Measurements from ENCODE around the gene SND1. TPM values are rescaled to one million over a fixed set of nuclear protein-coding genes. Genes with fewer than 3 reads are reported as not detected.

The SND1 gene
- total and polyA plus RNA-seq, 7 experiments from 2014 or later, result 68.6 to 253 (median 137) TPM

DNA sequence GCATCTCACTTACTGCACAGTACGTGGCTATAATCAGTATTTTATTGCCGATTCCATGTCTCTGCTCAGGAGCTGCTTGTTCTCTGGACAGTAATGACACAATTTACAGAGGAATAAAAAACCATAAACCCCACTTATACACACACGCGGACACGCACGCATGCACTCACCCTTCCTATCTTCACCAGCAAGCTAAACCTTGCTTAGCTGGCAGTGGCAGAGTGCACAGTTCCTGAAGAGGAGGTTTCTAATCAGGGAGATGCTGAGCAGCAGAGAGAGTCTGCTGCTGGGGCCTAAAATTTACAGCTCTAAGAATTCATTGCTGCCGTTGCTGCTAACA is 66.3 kb downstream of the SND1 start:
- H3K4me1 Mint-ChIP-seq, result peaks cover 6 to 28% (median 19%) of the 10 kb centered on the region in 7 donors
- Histone ChIP-seq H3K4me1 (ENCODE audit: control insufficient read depth in 2 of 2, insufficient read depth in 2 of 2, low read length in 2 of 2) (no peaks in the 10 kb centered on the region), H3K9me3 (ENCODE audit: control insufficient read depth in 2 of 3, low read length in 3 of 3) (no peaks in the 10 kb centered on the region), H3K27ac (ENCODE audit: low read depth, low read length) (no peak overlapping the region), H3K27me3 (ENCODE audit: control insufficient read depth in 2 of 2, insufficient read depth in 2 of 2, low read length in 2 of 2) (no peaks in the 10 kb centered on the region), H3K4me3 (ENCODE audit: low read length) (no peak overlapping the region), H3K36me3 (ENCODE audit: control insufficient read depth in 2 of 3, insufficient read depth in 3 of 3, low read length in 3 of 3) (peaks cover 0 to 39% (median 8%) of the 10 kb centered on the region in 3 experiments)
- peak overlapping the region in 1 of 9 donors; percentile 8 for H3K27ac Mint-ChIP-seq
- no peaks in the 10 kb centered on the region for H3K9me3 Mint-ChIP-seq
- no peak overlapping the region for H3K4me3 Mint-ChIP-seq
- ChIA-PET CTCF (interaction anchor here (0.6 to 2.3 kb wide), 3 partner anchors 9 to 72 kb away, joined by 4 to 11 read pairs (median 4); no protein-coding TSS in a partner anchor), POLR2A (no interaction called here)
- DNase-seq (no peak), ATAC-seq (no peak)
- intact Hi-C loops (cut with micrococcal nuclease), result loop anchor here in 1 of 2 donors (2.0 kb wide), 1 partner anchor 18 kb away; no protein-coding TSS in a partner anchor
- H3K36me3 Mint-ChIP-seq, result peaks cover 13 to 82% (median 48%) of the 10 kb centered on the region in 5 donors
- H3K27me3 Mint-ChIP-seq, result no peaks in the 10 kb centered on the region

DNA sequence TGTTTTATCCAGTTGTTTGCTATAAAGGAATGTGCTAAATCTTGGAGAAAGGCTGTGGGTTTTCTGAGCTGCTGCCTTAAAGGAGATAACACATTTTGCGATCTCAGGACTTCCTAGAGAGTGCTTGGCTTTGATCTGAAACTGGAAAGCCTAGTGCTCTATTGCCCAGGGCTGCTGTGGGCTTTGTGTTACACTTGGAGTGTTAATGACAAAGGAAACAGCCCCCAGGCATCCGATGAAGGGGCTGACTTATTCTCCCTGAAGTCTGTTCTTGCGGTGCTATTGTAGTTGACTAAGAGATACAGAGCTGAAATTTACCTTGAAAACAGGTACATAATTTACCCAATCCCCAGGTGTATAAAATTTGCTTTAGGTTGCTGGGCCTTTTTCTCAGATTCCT is 74.5 kb downstream of the SND1 start:
- Histone ChIP-seq H3K36me3 (ENCODE audit: control insufficient read depth in 2 of 3, insufficient read depth in 3 of 3, low read length in 3 of 3) (peaks cover 0 to 65% (median 9%) of the 10 kb centered on the region in 3 experiments), H3K27me3 (ENCODE audit: control insufficient read depth in 2 of 2, insufficient read depth in 2 of 2, low read length in 2 of 2) (no peaks in the 10 kb centered on the region), H3K4me3 (ENCODE audit: low read length) (no peak overlapping the region), H3K27ac (ENCODE audit: low read depth, low read length) (no peak overlapping the region), H3K9me3 (ENCODE audit: control insufficient read depth in 2 of 3, low read length in 3 of 3) (no peaks in the 10 kb centered on the region), H3K4me1 (ENCODE audit: control insufficient read depth in 2 of 2, insufficient read depth in 2 of 2, low read length in 2 of 2) (no peaks in the 10 kb centered on the region)
- ChIA-PET POLR2A (no interaction called here), CTCF (interaction anchor here (1.7 kb wide), 1 partner anchor 483 kb away, joined by 6 read pairs; no protein-coding TSS in a partner anchor)
- Mint-ChIP-seq H3K4me3 (no peak overlapping the region), H3K36me3 (peaks cover 24 to 82% (median 54%) of the 10 kb centered on the region in 5 donors), H3K27me3 (no peaks in the 10 kb centered on the region), H3K9me3 (no peaks in the 10 kb centered on the region), H3K4me1 (peaks cover 0 to 15% (median 3%) of the 10 kb centered on the region in 7 donors), H3K27ac (no peak overlapping the region)
- intact Hi-C loops (cut with micrococcal nuclease), result no loop called here
- DNase-seq (no peak), ATAC-seq (no peak)

- Histone ChIP-seq H3K36me3 (ENCODE audit: control insufficient read depth in 2 of 3, insufficient read depth in 3 of 3, low read length in 3 of 3) (peaks cover 0 to 53% (median 5%) of the 10 kb centered on the region in 3 experiments), H3K4me3 (ENCODE audit: low read length) (no peak overlapping the region), H3K27me3 (ENCODE audit: control insufficient read depth in 2 of 2, insufficient read depth in 2 of 2, low read length in 2 of 2) (no peaks in the 10 kb centered on the region), H3K9me3 (ENCODE audit: control insufficient read depth in 2 of 3, low read length in 3 of 3) (no peaks in the 10 kb centered on the region), H3K4me1 (ENCODE audit: control insufficient read depth in 2 of 2, insufficient read depth in 2 of 2, low read length in 2 of 2) (no peaks in the 10 kb centered on the region), H3K27ac (ENCODE audit: low read depth, low read length) (no peak overlapping the region)
- POLR2A ChIA-PET, result interaction anchor here (0.6 kb wide), 1 partner anchor 318 kb away, joined by 5 read pairs; no protein-coding TSS in a partner anchor
- intact Hi-C loops (cut with micrococcal nuclease), result no loop called here
- ATAC-seq (no peak), DNase-seq (no peak)
- Mint-ChIP-seq H3K9me3 (no peaks in the 10 kb centered on the region), H3K27me3 (no peaks in the 10 kb centered on the region), H3K36me3 (peaks cover 12 to 76% (median 54%) of the 10 kb centered on the region in 5 donors), H3K27ac (no peak overlapping the region), H3K4me3 (no peak overlapping the region), H3K4me1 (peaks cover 0 to 20% (median 6%) of the 10 kb centered on the region in 7 donors)
- CTCF ChIA-PET, result no interaction called here
Observed at GRCh38 chr7:127730658-127731276, 78.8 kb downstream of the SND1 start.

DNA sequence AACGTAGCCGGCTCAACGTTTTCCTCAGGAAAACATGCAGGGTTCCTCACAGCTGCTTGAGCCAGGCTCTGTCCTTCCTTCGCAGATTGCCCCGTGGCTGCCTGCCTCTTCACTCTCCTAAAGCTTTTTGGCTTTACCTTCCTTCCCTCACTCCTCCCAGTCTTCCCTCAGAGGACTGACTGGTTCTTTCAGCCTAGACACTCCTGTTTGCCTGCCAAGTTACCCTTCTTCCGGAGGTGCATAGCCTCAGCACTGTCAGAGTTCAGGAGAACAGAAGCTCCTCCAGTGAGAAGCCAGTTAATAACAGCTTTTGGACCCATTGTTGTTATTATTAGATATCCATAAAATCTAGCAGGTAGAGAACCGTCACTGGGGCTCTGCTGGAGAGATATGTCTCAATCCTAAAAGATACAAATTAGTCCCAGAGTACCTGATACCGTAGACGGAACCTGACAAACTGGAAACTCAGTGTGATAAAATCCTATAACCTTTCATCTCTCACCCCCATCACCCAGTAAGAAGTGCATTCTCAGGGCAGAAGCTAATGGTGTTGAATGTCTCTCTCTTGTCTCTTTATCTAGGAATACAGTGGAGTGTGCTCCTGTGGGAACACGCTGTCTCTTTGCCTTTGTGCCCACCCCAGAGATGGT is 79.6 kb downstream of the SND1 start:
- H3K4me1 ChIP-seq (ENCODE audit: control insufficient read depth in 2 of 2, insufficient read depth in 2 of 2, low read length in 2 of 2), result no peaks in the 10 kb centered on the region

GRCh38 chr7:127732306-127732705 is 80.3 kb downstream of the SND1 start:
- Histone ChIP-seq H3K4me1 (ENCODE audit: control insufficient read depth in 2 of 2, insufficient read depth in 2 of 2, low read length in 2 of 2) (no peaks in the 10 kb centered on the region), H3K4me3 (ENCODE audit: low read length) (no peak overlapping the region), H3K9me3 (ENCODE audit: control insufficient read depth in 2 of 3, low read length in 3 of 3) (no peaks in the 10 kb centered on the region), H3K27me3 (ENCODE audit: control insufficient read depth in 2 of 2, insufficient read depth in 2 of 2, low read length in 2 of 2) (no peaks in the 10 kb centered on the region), H3K36me3 (ENCODE audit: control insufficient read depth in 2 of 3, insufficient read depth in 3 of 3, low read length in 3 of 3) (peaks cover 0 to 51% (median 5%) of the 10 kb centered on the region in 3 experiments), H3K27ac (ENCODE audit: low read depth, low read length) (no peak overlapping the region)
- no peaks in the 10 kb centered on the region for H3K9me3 Mint-ChIP-seq
- H3K4me3 Mint-ChIP-seq, result no peak overlapping the region
- DNase-seq (no peak), ATAC-seq (no peak)
- peaks cover 13 to 77% (median 60%) of the 10 kb centered on the region in 5 donors for H3K36me3 Mint-ChIP-seq
- POLR2A ChIA-PET, result no interaction called here
- intact Hi-C loops (cut with micrococcal nuclease), result no loop called here
- peaks cover 0 to 20% (median 6%) of the 10 kb centered on the region in 7 donors for H3K4me1 Mint-ChIP-seq
- no peaks in the 10 kb centered on the region for H3K27me3 Mint-ChIP-seq
- CTCF ChIA-PET, result interaction anchor here (1.4 kb wide), 1 partner anchor 477 kb away, joined by 3 read pairs; no protein-coding TSS in a partner anchor
- no peak overlapping the region for H3K27ac Mint-ChIP-seq

More for the DNA sequence above, 79.6 kb downstream of the SND1 start:
- no peak overlapping the region for H3K4me3 ChIP-seq (ENCODE audit: low read length)
- H3K9me3 ChIP-seq (ENCODE audit: control insufficient read depth in 2 of 3, low read length in 3 of 3), result no peaks in the 10 kb centered on the region
- Mint-ChIP-seq H3K4me3 (no peak overlapping the region), H3K27ac (no peak overlapping the region), H3K36me3 (peaks cover 13 to 77% (median 56%) of the 10 kb centered on the region in 5 donors), H3K27me3 (no peaks in the 10 kb centered on the region), H3K9me3 (no peaks in the 10 kb centered on the region), H3K4me1 (peaks cover 0 to 20% (median 6%) of the 10 kb centered on the region in 7 donors)
- POLR2A ChIA-PET, result interaction anchor here (0.6 kb wide), 1 partner anchor 317 kb away, joined by 5 read pairs; no protein-coding TSS in a partner anchor
- intact Hi-C loops (cut with micrococcal nuclease), result no loop called here
- CTCF ChIA-PET, result no interaction called here
- H3K27ac ChIP-seq (ENCODE audit: low read depth, low read length), result no peak overlapping the region
- DNase-seq, result no peak
- H3K27me3 ChIP-seq (ENCODE audit: control insufficient read depth in 2 of 2, insufficient read depth in 2 of 2, low read length in 2 of 2), result no peaks in the 10 kb centered on the region
- no peak for ATAC-seq
- H3K36me3 ChIP-seq (ENCODE audit: control insufficient read depth in 2 of 3, insufficient read depth in 3 of 3, low read length in 3 of 3), result peaks cover 0 to 48% (median 5%) of the 10 kb centered on the region in 3 experiments

DNA sequence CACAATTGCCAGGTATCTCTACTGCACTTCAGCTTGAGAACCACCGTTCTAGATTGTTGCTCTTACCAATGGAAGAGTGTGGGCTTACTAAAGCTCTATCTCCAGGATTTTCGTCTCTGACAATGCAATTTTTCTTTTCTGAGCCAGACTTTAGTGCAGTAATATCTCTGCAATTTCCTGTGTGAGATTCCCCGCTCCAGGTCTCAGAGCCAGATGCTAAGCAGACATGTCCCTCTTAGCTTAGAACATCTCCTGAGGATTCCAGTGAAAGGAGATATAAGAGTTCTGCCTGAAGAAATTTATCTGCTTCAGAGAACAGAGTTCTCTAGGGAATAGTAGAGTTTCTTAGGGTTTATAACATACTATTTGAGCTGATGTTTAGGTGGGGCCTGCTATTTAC is 82.0 kb downstream of the SND1 start:
- intact Hi-C loops (cut with micrococcal nuclease), result no loop called here
- Mint-ChIP-seq H3K27ac (no peak overlapping the region), H3K27me3 (no peaks in the 10 kb centered on the region), H3K4me3 (no peak overlapping the region), H3K9me3 (no peaks in the 10 kb centered on the region), H3K36me3 (peaks cover 16 to 64% (median 43%) of the 10 kb centered on the region in 5 donors), H3K4me1 (peaks cover 6 to 15% (median 7%) of the 10 kb centered on the region in 7 donors)
- no peak overlapping the region for H3K4me3 ChIP-seq (ENCODE audit: low read length)
- ChIA-PET POLR2A (no interaction called here), CTCF (no interaction called here)
- DNase-seq, result no peak
- H3K27ac ChIP-seq (ENCODE audit: low read depth, low read length), result no peak overlapping the region
- peaks cover 0 to 47% (median 5%) of the 10 kb centered on the region in 3 experiments for H3K36me3 ChIP-seq (ENCODE audit: control insufficient read depth in 2 of 3, insufficient read depth in 3 of 3, low read length in 3 of 3)
- no peak for ATAC-seq
- H3K4me1 ChIP-seq (ENCODE audit: control insufficient read depth in 2 of 2, insufficient read depth in 2 of 2, low read length in 2 of 2), result no peaks in the 10 kb centered on the region
- no peaks in the 10 kb centered on the region for H3K27me3 ChIP-seq (ENCODE audit: control insufficient read depth in 2 of 2, insufficient read depth in 2 of 2, low read length in 2 of 2)
- H3K9me3 ChIP-seq (ENCODE audit: control insufficient read depth in 2 of 3, low read length in 3 of 3), result no peaks in the 10 kb centered on the region
